Neutrophil (primary cell): Measurements from ENCODE around the gene DSCAM.

Experiments
- H3K27ac ChIP-seq: fragments of 200-600 bp; sonication (generic); 2 replicates; pipeline ENCODE4 v1.5.1; 2016; ENCODE audit warnings: mild to moderate bottlenecking, moderate library complexity
- H3K27me3 ChIP-seq: fragments of 200-600 bp; sonication (generic); 2 replicates; pipeline ENCODE4 v1.6.0; 2016; ENCODE audit warnings: mild to moderate bottlenecking
- H3K36me3 ChIP-seq: fragments of 200-600 bp; sonication (generic); 2 replicates; pipeline ENCODE4 v1.5.1; 2017
- H3K4me1 ChIP-seq, 2 experiments: fragments of 200-600 bp in 1 of 2; sonication (generic) in 1 of 2; 1 replicate in 1 of 2; 2 replicates in 1 of 2; pipeline versions ENCODE4 v1.5.1 to v1.6.1; 2013 to 2016; ENCODE audit warnings: low read depth in 1 of 2, low read length in 1 of 2, mild to moderate bottlenecking in 1 of 2, moderate library complexity in 1 of 2; ENCODE audit not compliant: control insufficient read depth in 1 of 2, insufficient read depth in 1 of 2
- H3K4me3 ChIP-seq, 2 experiments: fragments of 200-600 bp in 1 of 2; sonication (generic) in 1 of 2; 1 replicate in 1 of 2; 2 replicates in 1 of 2; pipeline ENCODE4 v1.5.1; 2013 to 2016; ENCODE audit warnings: low read depth in 1 of 2, low read length in 1 of 2, mild to moderate bottlenecking in 1 of 2, moderate library complexity in 1 of 2
- H3K9me3 ChIP-seq: fragments of 200-600 bp; sonication (generic); 2 replicates; pipeline ENCODE4 v1.5.1; 2016
- CTCF ChIP-seq: fragments of 200-600 bp; sonication (generic); IDR thresholded peaks from 2 replicates; pipeline ENCODE4 v1.5.1; 2016; ENCODE audit warnings: antibody characterized with exemption

DSCAM gene

GRCh38 chr21:40566486-40566885, 280.5 kb downstream of the DSCAM start:
- Histone ChIP-seq H3K27me3 (no peaks in the 10 kb centered on the region), H3K36me3 (no peaks in the 10 kb centered on the region), H3K4me3 (no peak overlapping the region), H3K27ac (no peak overlapping the region), H3K4me1 (no peaks in the 10 kb centered on the region), H3K9me3 (no peaks in the 10 kb centered on the region)
- TF ChIP-seq CTCF = no peak

GRCh38 chr21:40564318-40564717, 282.6 kb downstream of the DSCAM start:
- H3K27ac ChIP-seq = no peak overlapping the region
- no peaks in the 10 kb centered on the region for H3K27me3 ChIP-seq
- H3K4me1 ChIP-seq = no peaks in the 10 kb centered on the region
- no peak for TF ChIP-seq CTCF
- no peak overlapping the region for H3K4me3 ChIP-seq
- H3K36me3 ChIP-seq = no peaks in the 10 kb centered on the region
- no peaks in the 10 kb centered on the region for H3K9me3 ChIP-seq

- no peaks in the 10 kb centered on the region for H3K36me3 ChIP-seq
- no peak overlapping the region for H3K27ac ChIP-seq
- no peaks in the 10 kb centered on the region for H3K4me1 ChIP-seq
- no peak overlapping the region for H3K4me3 ChIP-seq
- no peaks in the 10 kb centered on the region for H3K27me3 ChIP-seq
- no peak for TF ChIP-seq CTCF
- H3K9me3 ChIP-seq = no peaks in the 10 kb centered on the region
Measured at GRCh38 chr21:40563900-40564299, 283.1 kb downstream of the DSCAM start.

GRCh38 chr21:40562242-40563002, 284.5 kb downstream of the DSCAM start:
- Histone ChIP-seq H3K9me3 (no peaks in the 10 kb centered on the region), H3K27ac (no peak overlapping the region), H3K4me1 (no peaks in the 10 kb centered on the region), H3K27me3 (no peaks in the 10 kb centered on the region), H3K36me3 (no peaks in the 10 kb centered on the region), H3K4me3 (no peak overlapping the region)
- TF ChIP-seq CTCF = no peak

- Histone ChIP-seq H3K36me3 (no peaks in the 10 kb centered on the region), H3K9me3 (no peaks in the 10 kb centered on the region), H3K27ac (no peak overlapping the region), H3K4me1 (no peaks in the 10 kb centered on the region), H3K27me3 (no peaks in the 10 kb centered on the region), H3K4me3 (no peak overlapping the region)
- TF ChIP-seq CTCF = no peak
Measured at GRCh38 chr21:40556442-40556968, 290.5 kb downstream of the DSCAM start.
